GM12891 (cell line): ENCODE measurements around the gene ATG4B.

Source experiments
- PAX5 ChIP-seq: IDR thresholded peaks from 2 replicates; pipeline ENCODE4 v1.6.1; 2011; ENCODE audit warnings: low read length, moderate library complexity, mild to moderate bottlenecking; ENCODE audit not compliant: insufficient read depth, severe bottlenecking
- POLR2A ChIP-seq: IDR thresholded peaks from 2 replicates; pipeline ENCODE4 v1.6.1; 2011; ENCODE audit warnings: low read depth, low read length, control low read depth
- POLR2AphosphoS5 ChIP-seq: IDR thresholded peaks from 2 replicates; pipeline ENCODE4 v1.6.1; 2011; ENCODE audit warnings: low read depth, low read length, control low read depth
- SPI1 ChIP-seq: IDR thresholded peaks from 2 replicates; pipeline ENCODE4 v1.6.1; 2011; ENCODE audit warnings: low read depth, low read length, control low read depth

DNA sequence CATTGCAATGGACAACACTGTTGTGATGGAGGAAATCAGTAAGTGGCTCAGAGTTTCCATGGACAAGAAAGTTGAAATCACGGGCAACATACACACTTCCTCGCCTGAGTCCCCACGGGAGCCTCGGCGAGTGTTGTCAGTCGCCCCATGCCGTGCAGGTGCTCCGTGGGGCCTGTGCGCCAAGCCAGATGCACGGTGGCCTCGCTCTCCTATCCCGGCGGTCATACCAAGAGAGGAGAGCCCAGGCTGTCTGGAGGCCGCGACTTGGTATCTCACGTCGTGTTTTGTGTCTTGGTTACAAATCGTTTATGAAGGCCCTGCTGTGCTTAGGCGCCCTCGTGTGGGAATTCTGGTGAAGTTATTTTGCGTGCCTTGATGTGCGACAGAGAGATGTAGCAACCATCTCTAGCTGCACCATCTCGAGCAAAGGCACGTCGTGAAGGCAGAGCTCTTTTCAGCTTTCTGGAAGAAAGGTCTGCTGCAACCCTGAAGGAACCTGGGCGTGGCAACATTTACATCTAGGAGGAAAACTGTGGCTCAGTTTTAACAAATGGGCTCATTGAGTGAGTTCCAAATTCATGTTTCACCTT, 21.8 kb downstream of the ATG4B start:
- TF ChIP-seq POLR2AphosphoS5, result no peak
- TF ChIP-seq POLR2A, result no peak
- no peak for TF ChIP-seq PAX5
- no peak for TF ChIP-seq SPI1
